GM18508 (cell line): ENCODE measurements around the gene HTT.
"Not testable (repeated sequence)": the region's sequence is repeated elsewhere in the genome, so short reads cannot be mapped to it uniquely, and the experiment has no call there.

Experiments used
- ATAC-seq: cut with Tn5 transposase; IDR thresholded peaks from one replicate; pipeline ENCODE4 v1.9.1; 2021; ENCODE audit warnings: moderate number of reproducible peaks; ENCODE audit not compliant: insufficient read depth, unreplicated experiment

The HTT gene

DNA sequence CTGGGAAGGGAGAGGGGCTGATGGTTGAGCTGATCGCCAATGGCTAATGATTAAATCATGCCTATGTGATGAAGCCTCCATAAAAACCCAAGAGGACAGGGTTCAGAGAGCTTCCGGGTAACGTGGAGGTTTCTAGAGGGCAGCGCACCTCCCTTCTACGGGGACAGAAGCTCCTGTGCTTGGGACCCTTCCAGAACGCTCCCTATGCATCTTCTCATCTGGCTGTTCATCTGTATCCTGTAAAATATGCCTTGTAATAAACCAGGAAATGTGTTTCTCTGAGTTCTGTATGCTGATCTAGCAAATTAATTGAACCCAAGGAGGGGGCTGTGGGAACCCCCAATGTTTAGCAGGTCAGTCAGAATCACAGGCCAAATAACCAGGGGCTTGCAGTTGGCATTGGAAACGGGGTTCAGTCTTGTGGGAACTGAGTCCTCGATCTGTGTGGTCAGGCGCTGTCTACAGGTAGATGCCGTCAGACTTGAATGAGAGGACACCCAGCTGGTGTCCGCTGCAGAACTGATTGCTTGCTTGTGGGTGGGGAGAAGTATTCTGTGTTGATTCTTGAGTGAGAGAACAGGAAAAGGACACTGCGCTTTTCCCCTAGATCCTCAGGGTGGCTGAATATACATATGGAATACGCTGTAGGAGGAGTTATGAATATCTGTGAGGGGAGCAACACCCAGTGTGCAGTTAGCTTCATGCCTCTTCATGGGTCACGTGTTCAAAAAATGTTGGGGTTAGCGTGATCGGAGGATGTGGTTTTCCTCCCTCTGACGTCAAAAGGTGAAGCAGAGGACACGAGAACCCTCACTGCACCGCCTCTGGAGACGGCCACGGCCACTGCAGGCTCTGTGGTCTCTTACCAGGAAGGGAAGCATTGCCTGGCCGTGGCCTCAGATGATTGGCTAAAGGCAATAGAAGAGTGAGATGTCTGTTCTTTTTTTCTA lies 29.3 kb upstream of the HTT start:
- ATAC-seq, result no peak

DNA sequence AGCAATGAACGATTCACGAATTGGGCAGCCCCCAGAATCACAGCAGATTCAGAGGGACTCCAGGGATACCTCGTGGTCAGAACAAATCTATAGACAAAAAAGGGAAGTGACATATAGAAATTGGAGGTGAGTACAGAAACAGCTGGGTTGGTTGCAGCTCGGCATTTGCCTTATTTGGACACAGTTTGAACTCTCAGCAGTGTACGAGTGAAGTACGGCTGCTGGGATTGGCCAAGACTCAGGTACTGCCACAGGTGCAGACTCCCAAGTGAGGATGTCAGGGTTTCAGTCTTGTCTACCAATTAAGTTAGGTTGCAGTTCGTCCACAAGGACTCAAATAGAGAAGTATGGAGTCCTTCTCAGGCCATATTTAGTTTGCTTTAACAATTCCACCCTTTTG lies 28.3 kb upstream of the HTT start:
- ATAC-seq, result no peak

DNA sequence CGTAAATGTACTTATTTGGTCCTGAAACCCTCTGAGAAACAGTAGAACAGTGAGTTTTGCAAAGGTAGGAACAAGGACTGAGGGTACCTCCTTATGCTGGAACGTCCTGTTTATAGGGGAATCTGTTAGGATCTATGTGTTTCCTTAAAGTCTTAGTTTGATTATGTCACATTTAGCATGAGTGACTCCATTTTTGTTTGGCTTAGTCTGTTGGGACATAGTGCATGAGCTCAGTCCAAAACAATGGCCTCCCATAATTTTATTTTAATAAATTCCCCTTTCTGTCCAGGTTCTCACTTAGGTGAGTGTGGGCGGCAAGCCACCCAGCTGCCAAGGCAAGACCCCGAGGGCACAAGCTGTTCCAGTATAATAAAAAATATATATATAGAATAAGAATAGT lies 27.9 kb upstream of the HTT start:
- ATAC-seq, result no peak

DNA sequence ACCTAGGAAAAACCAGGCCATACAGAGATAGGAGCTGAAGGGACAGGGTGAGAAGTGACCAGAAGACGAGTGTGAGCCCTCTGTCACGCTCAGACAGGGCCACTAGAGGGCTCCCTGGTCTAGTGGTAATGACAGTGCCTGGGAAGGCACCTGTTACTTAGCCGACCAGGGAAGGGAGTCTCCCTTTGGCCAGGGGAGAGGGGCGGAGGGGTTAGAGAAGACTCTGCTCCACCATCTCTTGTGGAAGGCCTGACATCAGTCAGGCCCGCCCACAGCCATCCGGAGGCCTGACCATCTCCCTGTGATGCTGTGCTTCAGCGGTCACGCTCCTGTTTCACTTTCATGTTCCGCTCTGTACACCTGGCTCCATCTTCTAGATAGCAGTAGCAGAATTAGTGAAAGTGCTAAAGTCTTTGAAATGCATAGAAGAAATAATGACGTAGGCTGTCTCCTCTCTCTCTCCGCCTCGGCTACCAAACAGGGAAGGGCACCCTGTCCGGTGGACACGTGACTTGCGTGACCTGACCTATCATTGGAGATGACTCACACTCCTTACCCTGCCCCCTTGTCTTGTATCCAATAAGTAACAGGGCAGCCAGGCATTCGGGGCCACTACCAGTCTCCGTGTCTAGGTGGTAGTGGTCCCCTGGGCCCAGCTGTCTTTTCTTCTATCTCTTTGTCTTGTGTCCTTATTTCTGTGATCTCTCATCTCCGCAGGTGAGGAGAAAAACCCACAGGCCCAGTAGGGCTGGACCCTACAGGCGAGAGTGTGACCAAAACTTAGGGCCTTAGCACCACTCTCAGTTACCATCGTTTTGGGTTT lies 26.8 kb upstream of the HTT start:
- ATAC-seq, result peak; percentile 66

DNA sequence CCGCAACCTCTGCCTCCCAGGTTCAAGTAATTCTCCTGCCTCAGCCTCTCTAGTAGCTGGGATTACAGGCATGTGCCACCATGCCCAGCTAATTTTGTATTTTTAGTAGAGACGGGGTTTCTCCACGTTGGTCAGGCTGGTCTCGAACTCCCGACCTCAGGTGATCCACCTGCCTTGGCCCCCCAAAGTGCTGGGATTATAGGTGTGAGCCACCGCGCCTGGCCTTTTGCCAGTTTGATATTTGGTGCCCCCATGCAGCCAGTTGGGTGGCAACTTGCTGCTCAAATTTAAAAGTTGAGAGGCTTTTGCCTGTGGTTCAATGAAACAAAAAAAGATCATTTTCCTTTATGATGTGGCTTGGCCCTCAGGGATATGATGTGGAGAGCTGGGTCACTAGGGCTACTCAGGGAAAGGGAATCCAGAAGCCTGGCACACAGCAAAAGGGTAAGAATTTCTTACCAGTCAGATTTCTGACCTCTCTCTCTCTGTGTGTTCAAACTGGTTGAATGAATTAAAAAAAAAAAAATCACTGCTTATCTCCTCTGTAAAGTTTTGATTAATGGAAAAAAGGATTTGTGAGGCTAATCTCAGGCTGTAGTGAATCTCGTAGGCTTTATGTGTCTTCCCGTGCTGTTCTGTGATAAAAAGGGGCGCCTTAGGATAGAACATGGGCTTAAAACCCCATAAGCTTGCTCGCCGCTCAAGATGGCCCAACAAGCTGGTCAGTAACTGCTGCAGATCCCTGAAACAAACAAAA lies 23.2 kb upstream of the HTT start:
- ATAC-seq, result not testable (repeated sequence)

DNA sequence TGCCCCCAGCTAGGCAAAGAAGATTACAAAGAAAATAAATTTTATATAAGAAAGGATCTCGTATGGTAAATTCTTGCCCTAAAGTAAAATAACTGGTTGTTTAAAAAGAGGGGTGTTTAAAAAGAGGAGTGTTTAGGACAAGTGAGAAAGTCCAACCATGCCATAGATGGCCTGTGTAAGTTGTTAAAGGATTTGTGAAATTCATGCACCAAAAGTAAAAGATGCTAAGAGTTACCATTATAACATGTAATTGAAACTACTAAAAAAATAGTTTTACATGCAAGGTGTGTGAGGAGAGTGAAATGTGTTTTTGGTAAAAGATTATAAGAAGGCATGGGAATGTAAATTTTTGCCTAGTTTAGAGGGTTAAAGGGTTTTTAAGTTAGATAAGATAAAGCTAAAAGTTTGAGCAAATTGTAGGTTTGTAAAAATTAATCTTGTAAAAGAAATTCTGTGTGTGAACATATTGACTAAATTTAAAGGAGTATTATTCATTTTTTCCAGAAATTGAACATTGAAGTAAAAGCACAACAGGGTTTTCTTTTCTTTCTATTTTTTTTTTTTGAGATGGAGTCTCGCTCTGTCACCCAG lies 20.2 kb upstream of the HTT start:
- no peak for ATAC-seq

DNA sequence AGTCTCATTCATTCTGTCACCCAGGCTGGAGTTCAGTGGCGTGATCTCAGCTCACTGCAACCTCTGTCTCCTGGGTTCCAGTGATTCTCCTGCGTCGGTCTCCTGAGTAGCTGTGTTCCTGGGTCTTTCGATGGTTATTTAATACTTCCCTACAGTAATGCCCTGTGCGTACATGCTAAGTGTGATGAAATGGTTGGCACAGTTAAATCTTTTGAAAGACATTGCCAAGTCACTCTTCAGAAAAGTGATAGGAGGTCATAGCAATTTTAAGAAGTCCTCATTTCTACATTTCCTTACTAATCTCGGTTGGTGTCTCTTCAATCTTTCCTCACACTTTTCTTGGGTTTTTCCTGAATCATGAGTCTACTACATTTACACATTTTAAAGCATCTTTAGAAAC lies 14.5 kb upstream of the HTT start:
- ATAC-seq, result no peak

DNA sequence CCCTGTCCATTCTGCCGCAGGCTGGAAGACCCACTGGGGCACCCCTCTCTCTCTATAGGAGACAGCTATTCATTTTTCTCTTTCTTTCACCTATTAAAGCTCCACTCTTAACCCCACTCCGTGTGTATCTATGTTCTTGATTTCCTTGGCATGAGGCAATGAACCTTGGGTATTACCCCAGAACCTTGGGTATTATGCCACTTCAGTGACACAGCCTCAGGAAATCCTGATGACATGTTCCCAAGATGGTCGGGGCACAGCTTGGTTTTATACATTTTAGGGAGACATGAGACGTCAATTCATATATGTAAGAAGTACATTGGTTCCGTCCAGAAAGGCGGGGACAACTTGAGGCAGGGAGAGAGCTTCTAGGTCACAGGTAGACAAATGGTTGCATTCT lies 13.5 kb upstream of the HTT start:
- ATAC-seq, result no peak

DNA sequence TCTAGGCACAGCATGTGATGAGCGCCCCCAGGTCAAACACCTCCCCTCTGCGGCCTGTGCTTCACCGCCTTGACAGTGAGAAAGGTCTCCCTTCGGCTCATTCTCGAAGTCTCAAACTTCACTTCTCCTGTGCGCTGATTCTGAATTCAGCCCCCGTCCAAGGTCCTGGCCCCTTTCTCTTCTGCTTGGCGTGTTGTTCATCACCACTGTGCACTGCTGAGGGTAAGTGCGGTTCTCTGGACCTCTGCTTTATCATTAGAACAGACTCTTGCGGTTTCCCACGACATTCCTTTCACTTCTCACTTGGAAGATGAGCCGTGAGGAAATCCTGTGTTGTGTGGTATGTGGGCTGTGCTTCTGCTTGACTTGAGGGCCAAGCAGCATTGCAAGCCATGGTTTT lies 12.0 kb upstream of the HTT start:
- no peak for ATAC-seq

DNA sequence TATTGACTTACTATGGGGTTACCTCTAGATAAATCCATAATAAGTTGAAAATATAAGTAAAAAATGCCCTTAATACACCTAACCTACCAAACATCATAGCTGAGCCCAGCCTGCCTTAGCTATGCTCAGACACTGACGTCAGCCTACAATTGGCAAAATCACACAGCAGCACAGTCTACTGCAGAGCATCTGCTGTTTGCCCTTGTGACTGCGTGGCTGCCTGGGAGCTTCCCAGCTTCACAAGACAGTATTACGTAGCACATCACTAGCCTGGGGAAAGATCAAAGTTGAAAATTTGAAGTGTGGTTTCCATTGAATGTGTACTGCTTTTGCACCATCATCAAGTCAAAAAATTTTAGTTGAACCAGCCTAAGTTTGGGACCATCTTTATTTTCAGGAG lies 8.9 kb upstream of the HTT start:
- no peak for ATAC-seq

DNA sequence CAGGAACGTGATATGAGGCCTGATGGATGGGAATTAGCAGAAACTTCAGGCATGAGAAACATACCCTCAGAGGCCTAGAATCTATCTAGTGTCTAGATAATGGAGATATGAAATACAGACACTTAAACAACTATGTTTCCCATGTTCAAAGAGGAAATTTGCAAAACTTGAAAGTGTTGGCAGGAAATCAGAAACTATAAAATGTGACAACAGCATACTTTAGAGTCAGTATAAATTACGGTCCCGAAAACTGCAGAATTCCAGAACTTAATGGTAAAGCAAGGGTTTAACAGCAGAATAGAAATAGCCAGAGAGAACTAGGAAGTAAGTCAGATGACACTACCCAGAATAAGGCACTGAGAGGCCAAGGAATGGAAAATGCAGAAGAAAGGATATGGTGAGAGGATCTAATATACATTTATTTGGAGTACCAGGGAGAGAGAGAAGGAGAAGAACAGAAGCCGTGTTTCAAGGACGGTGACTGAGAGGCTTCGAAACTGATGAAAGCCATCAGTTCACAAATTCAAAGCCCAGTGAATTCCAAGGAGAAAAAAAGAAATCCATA lies 7.6 kb upstream of the HTT start:
- no peak for ATAC-seq

DNA sequence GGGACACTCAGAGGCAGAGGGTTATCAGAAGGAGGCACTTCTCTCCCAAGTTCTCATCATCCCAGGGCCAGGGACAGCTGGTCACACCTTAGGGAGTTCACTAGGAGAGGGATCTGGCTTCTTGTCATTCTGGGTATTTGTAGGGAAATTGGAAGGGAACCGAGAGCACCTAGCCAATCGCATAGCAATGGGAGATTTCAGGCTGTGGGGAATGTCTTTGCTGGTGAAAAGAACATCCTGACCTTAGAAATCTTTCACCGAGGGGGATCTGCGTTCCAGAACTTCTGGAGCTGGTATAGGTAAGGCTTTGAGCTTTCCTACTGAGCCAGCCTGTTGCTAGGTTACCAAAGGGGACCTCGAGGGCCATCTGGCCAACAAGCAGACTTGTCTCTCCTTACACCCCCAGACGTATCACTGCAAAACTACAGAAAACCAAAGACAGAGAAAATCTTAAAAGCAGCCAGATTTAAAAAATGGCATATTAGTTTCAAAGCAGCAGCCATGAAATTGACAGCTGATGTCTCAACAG lies 6.9 kb upstream of the HTT start:
- ATAC-seq, result no peak

DNA sequence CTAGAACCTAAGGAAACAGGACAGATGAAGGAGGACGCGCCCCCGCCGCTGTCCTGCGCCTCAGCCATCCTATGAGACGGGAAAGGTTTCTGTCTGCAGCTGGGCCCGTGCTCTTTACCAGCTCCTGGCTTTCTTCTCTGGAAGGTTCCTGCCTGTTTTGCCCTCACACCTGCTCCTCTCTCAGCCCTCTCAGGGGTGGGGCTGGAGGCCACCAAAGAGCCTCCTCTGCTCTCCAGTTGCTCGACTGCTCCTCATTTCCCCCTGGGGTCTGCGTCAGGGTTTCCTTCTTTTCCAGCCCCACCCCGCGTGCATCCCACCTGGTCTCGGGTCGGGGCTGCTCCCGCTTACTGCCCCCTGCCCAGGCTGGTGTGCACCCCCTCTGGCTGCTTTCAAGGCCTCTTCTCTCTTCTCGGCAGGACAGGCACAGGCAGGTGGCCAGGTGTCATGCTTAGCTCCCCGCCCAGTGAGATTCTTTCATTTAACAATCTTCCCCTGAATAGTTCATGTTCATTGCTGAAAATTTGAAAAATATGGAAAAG lies 4.8 kb upstream of the HTT start:
- ATAC-seq, result no peak

DNA sequence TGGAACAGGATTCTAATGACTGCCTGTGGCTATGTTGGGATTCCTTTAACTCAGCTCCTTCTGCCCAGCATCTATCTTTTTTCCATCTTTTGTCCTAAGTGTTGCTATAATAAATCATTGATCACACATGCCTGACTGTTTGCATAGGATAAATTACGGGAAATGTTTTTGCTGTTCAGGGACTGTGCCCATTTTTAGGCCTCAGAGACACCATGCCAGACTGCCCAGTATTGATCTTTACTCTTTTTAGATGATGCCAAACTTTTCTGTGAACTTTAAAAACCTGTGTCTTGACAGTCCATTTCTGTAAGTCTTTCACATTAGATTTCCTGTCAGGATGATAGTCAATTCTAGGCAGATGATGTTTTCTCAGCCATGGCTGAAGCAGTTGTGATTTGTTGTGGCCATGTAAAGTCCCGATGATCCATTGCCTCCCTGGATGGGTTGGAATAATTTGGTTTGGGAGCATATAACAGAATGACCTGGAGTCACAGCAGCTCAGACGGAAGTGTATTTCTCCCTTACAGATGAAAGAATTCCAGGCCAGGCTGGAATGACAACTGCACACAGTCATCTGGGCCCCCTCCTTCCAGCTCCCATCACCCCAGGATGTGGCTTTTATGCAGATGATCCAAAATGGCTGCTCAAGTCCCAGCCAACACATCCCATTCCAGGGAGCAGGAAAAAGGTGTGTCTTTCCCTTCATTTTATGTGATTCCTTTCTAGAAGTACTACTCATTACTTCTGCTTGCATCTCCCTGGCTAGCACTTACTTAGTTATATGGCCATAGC lies 3.6 kb upstream of the HTT start:
- ATAC-seq, result no peak

DNA sequence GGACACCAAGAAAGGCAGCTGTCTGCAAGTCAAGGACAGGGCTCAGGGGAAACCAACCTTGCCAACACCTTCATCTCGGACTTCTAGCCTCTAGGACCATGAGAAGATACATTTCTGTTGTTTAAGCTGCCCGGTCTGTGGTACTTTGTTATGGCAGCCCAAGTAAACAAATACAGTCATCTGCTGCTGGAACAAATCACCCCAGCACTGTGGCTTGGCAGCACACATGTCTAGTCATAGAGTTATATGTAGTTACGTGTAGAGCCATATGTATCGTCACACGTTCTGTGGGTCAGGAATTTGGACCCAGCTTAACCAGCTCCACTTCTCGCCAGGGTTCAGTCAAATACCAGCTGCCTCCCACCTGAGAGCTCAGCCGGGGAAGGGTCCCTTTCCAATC lies 2.7 kb upstream of the HTT start:
- ATAC-seq, result no peak

DNA sequence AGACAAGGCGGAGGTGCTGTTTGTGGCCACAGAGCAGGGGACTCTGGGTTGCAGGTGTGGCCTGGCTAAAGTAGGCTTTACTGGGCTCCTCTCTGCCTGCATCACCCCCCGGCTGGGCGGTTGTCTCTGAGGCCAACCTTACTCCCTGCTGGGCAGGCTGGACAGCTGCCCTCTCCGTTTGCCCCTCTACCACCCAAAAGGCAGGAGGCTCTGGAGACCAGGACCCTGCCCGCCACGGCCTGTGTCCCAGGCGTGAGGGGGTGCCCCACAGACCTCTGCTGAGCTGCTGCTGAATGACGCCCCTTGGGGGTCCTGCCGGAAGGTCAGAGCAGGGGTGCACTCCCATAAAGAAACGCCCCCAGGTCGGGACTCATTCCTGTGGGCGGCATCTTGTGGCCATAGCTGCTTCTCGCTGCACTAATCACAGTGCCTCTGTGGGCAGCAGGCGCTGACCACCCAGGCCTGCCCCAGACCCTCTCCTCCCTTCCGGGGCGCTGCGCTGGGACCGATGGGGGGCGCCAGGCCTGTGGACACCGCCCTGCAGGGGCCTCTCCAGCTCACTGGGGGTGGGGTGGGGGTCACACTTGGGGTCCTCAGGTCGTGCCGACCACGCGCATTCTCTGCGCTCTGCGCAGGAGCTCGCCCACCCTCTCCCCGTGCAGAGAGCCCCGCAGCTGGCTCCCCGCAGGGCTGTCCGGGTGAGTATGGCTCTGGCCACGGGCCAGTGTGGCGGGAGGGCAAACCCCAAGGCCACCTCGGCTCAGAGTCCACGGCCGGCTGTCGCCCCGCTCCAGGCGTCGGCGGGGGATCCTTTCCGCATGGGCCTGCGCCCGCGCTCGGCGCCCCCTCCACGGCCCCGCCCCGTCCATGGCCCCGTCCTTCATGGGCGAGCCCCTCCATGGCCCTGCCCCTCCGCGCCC lies 1.1 kb upstream of the HTT start:
- no peak for ATAC-seq

DNA sequence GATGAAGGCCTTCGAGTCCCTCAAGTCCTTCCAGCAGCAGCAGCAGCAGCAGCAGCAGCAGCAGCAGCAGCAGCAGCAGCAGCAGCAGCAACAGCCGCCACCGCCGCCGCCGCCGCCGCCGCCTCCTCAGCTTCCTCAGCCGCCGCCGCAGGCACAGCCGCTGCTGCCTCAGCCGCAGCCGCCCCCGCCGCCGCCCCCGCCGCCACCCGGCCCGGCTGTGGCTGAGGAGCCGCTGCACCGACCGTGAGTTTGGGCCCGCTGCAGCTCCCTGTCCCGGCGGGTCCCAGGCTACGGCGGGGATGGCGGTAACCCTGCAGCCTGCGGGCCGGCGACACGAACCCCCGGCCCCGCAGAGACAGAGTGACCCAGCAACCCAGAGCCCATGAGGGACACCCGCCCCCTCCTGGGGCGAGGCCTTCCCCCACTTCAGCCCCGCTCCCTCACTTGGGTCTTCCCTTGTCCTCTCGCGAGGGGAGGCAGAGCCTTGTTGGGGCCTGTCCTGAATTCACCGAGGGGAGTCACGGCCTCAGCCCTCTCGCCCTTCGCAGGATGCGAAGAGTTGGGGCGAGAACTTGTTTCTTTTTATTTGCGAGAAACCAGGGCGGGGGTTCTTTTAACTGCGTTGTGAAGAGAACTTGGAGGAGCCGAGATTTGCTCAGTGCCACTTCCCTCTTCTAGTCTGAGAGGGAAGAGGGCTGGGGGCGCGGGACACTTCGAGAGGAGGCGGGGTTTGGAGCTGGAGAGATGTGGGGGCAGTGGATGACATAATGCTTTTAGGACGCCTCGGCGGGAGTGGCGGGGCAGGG lies 568 bp downstream of the HTT start:
- ATAC-seq, result no peak
